ENCODE results near the gene ADGRE2. TPM values are rescaled to one million over a fixed set of nuclear protein-coding genes. Genes with fewer than 3 reads are reported as not detected.

ADGRE2 gene
- total and polyA plus RNA-seq, 4 donors = 0.40 to 5.3 (median 1.2) TPM

DNA sequence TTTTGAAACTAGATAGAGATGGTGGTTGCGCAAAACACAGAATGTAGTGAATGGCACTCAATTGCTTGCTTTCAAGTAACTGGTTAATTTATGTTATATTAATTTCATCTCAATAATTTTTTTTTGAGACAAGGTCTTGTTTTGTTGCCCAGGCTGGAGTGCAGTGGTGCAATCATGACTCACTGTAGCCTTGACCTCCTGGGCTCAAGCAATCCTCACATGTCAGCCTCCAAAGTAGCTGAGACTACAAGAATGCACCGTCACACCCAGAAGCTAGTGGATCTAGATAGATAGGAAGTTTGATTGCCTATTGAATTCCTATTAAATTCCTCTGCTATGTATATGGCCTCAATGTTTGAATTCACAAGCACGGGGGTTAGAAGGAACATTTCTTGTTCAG is 26.4 kb upstream of the ADGRE2 start:
- Histone ChIP-seq H3K4me1 (ENCODE audit: control insufficient read depth in 4 of 4, insufficient read depth in 4 of 4, low read length in 3 of 4) (no peaks in the 10 kb centered on the region), H3K27ac (ENCODE audit: low read depth in 1 of 2, low read length in 2 of 2) (no peak overlapping the region), H3K9me3 (ENCODE audit: control insufficient read depth in 4 of 4, low read length in 3 of 4) (no peaks in the 10 kb centered on the region), H3K9ac (ENCODE audit: low read depth in 1 of 2, low read length in 2 of 2) (no peak overlapping the region), H3K27me3 (ENCODE audit: control insufficient read depth in 4 of 4, insufficient read depth in 4 of 4, low read length in 3 of 4) (no peaks in the 10 kb centered on the region), H3K4me3 (ENCODE audit: low read depth in 1 of 3, low read length in 3 of 3) (no peak overlapping the region), H3K36me3 (ENCODE audit: control insufficient read depth in 4 of 4, insufficient read depth in 3 of 4, low read depth in 1 of 4, low read length in 3 of 4) (no peaks in the 10 kb centered on the region)
- 82% methylated on average over 3 of the region's 3 CpGs for WGBS
- no peak for TF ChIP-seq FOXA1 (IDR thresholded peaks at IDR 0.05)
- TF ChIP-seq TAF1 (conservative IDR thresholded peaks at IDR 0.05) = no peak
- TF ChIP-seq, protein P1, sequence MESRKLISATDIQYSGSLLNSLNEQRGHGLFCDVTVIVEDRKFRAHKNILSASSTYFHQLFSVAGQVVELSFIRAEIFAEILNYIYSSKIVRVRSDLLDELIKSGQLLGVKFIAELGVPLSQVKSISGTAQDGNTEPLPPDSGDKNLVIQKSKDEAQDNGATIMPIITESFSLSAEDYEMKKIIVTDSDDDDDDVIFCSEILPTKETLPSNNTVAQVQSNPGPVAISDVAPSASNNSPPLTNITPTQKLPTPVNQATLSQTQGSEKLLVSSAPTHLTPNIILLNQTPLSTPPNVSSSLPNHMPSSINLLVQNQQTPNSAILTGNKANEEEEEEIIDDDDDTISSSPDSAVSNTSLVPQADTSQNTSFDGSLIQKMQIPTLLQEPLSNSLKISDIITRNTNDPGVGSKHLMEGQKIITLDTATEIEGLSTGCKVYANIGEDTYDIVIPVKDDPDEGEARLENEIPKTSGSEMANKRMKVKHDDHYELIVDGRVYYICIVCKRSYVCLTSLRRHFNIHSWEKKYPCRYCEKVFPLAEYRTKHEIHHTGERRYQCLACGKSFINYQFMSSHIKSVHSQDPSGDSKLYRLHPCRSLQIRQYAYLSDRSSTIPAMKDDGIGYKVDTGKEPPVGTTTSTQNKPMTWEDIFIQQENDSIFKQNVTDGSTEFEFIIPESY (IDR thresholded peaks at IDR 0.05) = no peak
- TF ChIP-seq, protein P2, sequence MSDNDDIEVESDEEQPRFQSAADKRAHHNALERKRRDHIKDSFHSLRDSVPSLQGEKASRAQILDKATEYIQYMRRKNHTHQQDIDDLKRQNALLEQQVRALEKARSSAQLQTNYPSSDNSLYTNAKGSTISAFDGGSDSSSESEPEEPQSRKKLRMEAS (IDR thresholded peaks at IDR 0.05) = no peak
- TF ChIP-seq HNF4A (conservative IDR thresholded peaks at IDR 0.05) = no peak
- no peak for TF ChIP-seq GABPA (IDR thresholded peaks at IDR 0.05 in 1 of 2, conservative IDR thresholded peaks at IDR 0.05 in 1 of 2)
- TF ChIP-seq, protein P3, sequence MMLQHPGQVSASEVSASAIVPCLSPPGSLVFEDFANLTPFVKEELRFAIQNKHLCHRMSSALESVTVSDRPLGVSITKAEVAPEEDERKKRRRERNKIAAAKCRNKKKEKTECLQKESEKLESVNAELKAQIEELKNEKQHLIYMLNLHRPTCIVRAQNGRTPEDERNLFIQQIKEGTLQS (IDR thresholded peaks at IDR 0.05) = no peak
- DNase-seq (ENCODE audit: low spot score) = no peak

DNA sequence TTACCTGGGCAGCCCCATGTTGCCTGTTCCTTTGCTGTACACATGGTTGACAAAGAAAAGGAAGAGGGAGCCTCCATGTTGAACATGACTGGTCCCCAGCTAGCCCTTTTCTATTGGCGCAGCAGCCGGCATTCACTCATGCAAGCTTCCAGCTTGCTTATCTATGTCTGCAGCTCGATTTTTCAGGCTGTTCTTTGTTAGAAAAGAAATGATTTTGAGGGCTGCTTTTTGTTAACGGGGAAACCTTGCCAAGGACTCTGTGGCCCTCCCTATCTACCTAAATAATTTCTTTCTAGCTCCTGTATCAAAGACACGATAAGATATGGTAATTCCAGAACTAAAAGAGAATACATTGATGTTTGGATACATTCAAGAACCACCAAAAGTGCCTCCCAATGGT is 20.4 kb upstream of the ADGRE2 start:
- Histone ChIP-seq H3K36me3 (ENCODE audit: control insufficient read depth in 4 of 4, insufficient read depth in 3 of 4, low read depth in 1 of 4, low read length in 3 of 4) (no peaks in the 10 kb centered on the region), H3K27me3 (ENCODE audit: control insufficient read depth in 4 of 4, insufficient read depth in 4 of 4, low read length in 3 of 4) (no peaks in the 10 kb centered on the region), H3K4me1 (ENCODE audit: control insufficient read depth in 4 of 4, insufficient read depth in 4 of 4, low read length in 3 of 4) (no peaks in the 10 kb centered on the region), H3K9me3 (ENCODE audit: control insufficient read depth in 4 of 4, low read length in 3 of 4) (no peaks in the 10 kb centered on the region), H3K4me3 (ENCODE audit: low read depth in 1 of 3, low read length in 3 of 3) (no peak overlapping the region), H3K9ac (ENCODE audit: low read depth in 1 of 2, low read length in 2 of 2) (no peak overlapping the region), H3K27ac (ENCODE audit: low read depth in 1 of 2, low read length in 2 of 2) (no peak overlapping the region)
- WGBS = 73% methylated on average over 5 of the region's 5 CpGs
- TF ChIP-seq HNF4A (conservative IDR thresholded peaks at IDR 0.05) (no peak), RAD21 (IDR thresholded peaks at IDR 0.05) (no peak), HNF4G (IDR thresholded peaks at IDR 0.05) (no peak), NR2F2 (IDR thresholded peaks at IDR 0.05) (no peak), GABPA (IDR thresholded peaks at IDR 0.05 in 1 of 2, conservative IDR thresholded peaks at IDR 0.05 in 1 of 2) (no peak), JUND (IDR thresholded peaks at IDR 0.05) (no peak)
- TF ChIP-seq, protein P3 (IDR thresholded peaks at IDR 0.05) = no peak
- TF ChIP-seq, protein P1 (IDR thresholded peaks at IDR 0.05) = no peak
- TF ChIP-seq, protein P4, sequence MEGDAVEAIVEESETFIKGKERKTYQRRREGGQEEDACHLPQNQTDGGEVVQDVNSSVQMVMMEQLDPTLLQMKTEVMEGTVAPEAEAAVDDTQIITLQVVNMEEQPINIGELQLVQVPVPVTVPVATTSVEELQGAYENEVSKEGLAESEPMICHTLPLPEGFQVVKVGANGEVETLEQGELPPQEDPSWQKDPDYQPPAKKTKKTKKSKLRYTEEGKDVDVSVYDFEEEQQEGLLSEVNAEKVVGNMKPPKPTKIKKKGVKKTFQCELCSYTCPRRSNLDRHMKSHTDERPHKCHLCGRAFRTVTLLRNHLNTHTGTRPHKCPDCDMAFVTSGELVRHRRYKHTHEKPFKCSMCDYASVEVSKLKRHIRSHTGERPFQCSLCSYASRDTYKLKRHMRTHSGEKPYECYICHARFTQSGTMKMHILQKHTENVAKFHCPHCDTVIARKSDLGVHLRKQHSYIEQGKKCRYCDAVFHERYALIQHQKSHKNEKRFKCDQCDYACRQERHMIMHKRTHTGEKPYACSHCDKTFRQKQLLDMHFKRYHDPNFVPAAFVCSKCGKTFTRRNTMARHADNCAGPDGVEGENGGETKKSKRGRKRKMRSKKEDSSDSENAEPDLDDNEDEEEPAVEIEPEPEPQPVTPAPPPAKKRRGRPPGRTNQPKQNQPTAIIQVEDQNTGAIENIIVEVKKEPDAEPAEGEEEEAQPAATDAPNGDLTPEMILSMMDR (IDR thresholded peaks at IDR 0.05; ENCODE audit: low read depth, low read length, missing input control) = no peak
- DNase-seq (ENCODE audit: low spot score) = no peak
